SH-SY5Y (cell line): ENCODE data around the gene MORF4L1.

ENCODE experiments used
- GATA2 ChIP-seq: IDR thresholded peaks from 2 replicates; pipeline ENCODE4 v1.6.1; 2011; ENCODE audit warnings: mild to moderate bottlenecking, low read depth, low read length
- GATA3 ChIP-seq: IDR thresholded peaks from 2 replicates; pipeline ENCODE4 v1.6.1; 2011; ENCODE audit warnings: low read depth, mild to moderate bottlenecking, low read length, moderate library complexity

DNA sequence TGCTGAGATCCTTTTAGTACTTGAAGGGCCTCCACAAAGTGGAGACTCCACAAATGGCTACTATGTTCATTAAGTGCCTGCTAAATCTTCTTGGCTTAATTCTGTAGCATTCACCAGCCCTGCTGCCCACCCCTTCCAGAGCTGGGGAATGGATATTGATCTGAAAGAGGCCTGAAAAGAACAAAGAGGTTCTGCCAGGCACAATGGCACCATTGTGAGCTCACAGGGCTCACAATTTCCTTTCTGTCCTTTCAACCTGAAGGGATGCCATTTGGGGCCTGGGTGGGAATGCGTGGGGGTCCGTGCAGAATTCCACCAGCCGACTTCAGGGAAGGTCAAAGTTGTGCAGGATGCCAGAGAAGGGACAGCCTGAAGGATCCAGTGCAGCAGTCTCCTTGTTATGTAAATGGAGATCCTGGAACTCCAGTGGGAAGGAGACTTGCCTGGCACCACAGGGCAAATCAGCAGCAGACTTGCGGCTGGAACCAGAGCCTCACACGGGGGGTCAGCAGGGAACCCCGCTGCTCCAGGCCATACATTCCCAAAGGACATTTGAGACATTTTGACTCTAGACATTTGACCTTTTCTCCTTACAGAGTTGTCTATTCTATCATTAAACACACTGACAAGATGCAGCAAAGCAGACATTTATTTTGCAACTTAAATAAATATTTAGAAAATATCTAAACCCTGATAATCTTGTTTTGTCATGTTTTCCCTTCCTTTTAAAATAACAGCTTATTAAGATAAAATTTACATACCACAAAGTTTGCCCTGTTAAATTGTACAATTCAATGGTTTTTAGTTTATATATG lies 21.5 kb upstream of the MORF4L1 start:
- TF ChIP-seq GATA3 (no peak), GATA2 (no peak)
